GM18517 (cell line): ENCODE data around the gene SPINK9.

ENCODE experiments used
- ATAC-seq: cut with Tn5 transposase; IDR thresholded peaks from one replicate; pipeline ENCODE4 v1.9.1; 2021; ENCODE audit warnings: mild to moderate bottlenecking, moderate library complexity; ENCODE audit not compliant: unreplicated experiment

Gene SPINK9

DNA sequence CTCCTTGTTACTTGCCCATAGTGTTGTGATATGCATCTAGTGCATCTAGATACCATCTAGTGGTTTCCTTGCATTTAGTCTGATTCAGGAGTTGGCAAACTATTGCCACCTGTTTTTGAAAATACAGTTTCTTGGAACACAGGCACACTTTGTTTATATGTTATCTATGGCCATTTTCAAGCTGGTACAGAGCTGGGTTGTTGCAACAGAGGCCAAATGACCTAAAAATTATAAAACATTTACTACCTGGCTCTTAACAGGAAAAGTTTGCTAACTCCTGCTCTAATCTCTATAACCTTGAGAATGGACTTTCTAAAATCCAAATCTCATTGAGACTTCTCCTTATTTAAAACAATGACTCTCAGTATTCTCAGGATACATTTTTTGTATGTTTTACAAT, 29.0 kb downstream of the SPINK9 start:
- ATAC-seq = no peak

DNA sequence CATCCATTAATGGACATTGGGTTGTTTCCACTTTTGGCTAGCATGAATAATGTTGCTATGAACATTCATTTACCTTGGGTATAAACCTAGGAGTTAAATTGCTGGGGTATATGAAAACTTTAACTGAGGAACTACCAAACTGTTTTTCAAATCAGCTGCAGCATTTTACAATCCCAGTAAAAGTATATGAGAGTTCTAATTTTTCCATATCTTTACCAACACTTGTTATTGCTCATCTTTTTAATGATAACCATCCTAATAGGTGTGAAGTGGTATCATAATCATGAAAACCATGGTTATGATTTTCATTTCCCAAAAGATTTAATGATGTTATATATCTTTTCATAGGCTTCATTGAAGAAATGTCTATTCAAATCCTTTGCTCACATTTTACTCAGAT, 32.9 kb downstream of the SPINK9 start:
- no peak for ATAC-seq

DNA sequence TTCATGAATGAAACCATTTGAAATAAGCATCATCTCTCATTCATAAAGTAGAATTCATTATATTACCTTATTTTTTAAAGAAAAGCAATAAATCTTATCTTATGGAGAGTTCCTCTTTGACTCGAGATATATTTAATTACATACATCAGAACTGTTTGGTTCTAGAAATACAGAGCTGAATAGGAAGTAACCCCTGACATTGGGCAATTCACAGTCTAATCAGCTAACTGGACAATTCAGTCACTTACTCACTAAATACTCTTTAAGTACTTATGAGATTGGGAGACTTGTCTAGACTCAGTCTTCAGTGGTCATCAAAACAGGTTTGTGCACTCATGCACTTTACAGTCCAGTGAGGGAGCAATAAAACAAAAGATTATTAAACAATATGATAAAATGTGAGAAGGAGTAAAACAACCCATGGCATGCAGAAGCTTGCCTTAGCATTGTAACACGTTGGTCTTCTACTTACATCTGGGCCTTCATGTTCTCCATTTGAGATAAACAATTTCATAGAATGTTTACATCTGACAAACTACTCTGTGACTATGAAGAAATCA, 36.9 kb downstream of the SPINK9 start:
- no peak for ATAC-seq

DNA sequence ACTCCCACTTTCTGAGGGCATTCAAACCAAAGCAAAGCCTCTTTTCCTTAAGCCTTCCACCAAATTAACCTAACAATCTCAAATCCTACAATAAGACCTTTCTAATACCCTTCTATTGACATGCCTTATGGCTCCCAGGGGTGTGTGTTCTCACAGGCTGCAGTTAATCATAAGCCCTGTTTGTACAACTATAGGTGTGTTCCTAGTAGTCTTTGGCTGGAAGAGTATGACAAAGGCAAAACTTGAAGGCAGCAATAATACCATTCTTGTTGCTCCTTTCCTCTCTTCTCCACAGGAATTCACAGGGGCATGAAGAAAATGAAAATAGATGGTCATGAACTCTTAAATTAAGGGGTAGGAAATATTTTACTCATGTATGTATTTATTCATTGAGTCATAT, 37.5 kb downstream of the SPINK9 start:
- no peak for ATAC-seq

DNA sequence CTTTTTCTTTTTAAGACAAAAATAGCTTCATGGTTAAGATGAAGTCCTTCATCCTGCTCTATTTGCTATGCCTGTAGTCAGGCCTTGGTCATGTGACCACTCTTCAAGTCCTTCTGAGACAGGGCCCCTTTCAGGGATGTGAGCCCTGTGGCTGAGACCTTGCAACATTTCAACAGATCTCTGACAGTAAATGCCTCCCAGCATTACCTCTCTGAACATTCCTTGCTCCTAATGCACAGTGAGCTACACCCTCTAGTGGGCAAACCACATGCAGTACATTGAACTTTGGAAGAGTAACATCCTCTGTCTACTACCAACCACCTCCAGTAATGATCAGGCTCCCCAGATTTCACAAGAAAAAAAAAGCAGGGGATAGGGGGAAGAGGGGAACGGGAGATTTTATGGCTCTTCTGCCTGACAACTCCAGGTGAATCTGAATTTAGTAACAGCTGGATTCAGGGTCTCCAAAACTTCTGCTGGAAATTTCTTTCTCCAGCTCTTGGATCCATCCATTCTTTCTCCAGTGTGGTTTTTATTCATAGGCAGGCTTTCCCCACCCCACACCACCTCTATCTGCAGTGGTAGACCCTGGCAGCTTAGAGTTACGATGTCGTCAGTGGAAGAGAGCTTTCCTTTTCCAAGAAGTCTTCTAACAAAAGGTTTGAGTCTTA, 39.5 kb downstream of the SPINK9 start:
- ATAC-seq = peak; percentile 91

DNA sequence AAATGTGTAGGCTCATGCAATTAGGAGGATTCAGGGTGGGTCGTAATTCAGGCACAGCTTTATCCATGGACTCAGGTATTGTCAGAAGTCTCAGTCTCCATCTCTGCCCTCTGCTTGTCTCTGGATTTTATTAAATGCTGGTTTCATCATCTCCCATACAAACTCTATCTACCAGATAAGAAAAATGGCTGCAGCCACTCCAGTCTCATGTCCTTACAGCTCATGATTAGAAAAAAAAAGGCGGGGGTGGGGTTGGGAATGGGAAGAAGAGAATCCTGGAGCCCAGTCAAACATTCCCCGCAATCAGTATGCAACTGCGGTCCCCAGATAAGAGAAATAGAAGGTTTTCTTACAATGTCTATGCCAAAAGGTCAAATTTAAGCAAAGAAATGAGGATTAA, 40.8 kb downstream of the SPINK9 start:
- ATAC-seq = no peak

DNA sequence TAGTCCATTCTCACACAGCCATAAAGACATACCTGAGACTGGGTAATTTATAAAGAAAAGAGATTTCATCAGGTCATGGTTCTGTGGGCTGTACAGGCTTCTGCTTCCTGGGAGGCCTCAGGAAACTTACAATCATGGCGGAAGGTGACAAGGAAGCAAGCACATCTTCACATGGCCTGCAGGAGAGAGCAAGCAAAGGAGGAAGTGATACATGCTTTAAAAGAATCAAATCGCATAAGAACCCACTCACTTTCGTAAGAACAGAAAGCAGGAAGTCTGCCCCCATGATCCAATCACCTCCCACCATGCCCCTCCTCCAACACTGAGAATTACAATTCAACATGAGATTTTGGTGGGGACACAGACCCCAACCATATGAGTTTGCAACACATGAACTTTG, 43.3 kb downstream of the SPINK9 start:
- ATAC-seq = no peak

DNA sequence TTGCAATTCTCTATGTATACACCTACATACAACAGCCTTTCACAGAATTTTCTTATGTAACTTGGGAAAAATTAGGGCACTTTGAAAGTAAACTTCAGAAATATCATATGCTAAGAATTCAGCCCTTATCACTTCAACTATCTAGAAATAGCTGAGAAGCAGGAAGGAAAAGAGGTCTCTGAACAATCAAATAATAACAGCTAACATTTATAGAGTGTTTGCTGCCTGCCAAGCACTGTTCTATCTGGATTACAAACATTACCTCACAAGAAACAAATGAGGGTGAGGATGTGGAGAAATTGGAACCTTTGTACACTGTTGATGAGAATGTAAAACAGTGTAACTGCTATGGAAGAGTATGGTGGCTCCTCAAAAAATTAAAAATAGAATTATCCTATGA, 44.0 kb downstream of the SPINK9 start:
- ATAC-seq = no peak

DNA sequence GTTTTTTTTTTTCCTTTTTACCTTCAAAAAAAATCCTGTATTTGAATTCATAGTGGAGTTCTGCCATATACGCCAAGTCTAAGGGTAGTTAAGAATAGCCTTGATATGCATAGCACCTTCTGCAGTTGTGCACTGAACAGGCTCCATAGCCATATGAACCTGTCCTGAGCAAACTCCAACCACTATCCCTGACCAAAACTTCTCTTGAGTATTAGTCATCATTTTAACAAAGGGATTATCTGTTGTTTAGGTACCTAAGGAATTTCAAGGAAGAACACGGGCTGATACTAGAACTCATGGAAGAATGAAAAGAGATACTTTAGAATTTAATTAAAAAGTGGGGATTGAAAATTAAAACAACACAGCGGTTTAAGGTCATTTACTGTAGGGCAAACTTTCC, 46.5 kb downstream of the SPINK9 start:
- no peak for ATAC-seq

DNA sequence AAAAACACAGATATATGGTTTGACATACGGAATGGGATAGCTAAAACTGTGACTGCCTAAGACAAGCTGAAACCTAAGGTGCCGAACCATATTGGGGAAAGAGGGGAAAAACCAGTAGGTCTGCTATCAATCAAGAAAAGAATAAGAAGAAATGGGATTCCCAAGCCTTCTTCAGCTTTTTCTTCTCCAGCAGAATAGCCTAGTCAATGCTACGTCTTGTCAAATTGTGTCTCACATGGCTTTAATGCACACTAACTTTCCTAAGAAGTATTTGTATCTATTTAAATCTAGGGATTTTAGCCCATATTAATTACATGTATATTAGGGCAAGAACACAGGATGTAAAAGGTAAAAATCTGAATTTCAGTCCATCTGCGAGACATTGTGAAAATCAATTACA, 47.6 kb downstream of the SPINK9 start:
- ATAC-seq = no peak

DNA sequence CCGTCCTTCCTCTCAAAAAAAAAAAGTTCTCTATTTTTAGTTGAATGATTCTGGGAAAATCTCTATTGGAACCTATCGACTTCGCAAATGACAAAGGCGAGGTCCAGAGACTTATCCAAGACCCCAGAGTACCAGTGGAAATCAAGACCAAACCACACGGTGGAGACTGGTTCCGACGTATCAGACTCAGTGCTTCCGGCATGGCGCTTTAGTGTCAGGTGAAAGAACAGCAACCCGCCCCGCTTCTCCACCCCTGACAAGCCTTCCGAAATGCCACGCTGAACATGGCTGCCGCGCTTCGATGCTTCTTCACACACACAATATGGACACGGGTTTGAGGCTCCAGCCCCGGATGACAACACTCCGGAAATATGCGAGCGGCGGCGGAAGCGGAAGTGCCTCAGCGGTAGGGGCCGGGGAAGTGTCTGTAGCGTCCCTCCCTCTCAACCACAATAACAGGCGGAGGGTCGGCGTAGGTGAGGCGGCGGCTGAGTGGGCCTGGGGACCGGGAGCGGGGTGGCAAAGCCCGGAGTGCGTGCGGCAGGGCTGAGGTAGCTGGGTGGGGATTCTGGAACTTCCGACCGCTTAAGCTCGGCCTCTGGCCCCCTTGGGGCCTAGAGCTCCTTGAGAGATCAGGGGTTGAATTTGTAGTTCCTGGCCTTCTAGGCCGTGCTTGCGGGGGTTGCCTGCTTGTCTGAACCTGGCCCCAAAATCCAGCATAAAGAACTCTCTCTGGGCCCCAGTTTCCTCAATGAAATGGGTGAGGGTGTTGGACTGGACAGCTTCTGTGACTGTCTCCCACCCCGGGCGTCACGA, 48.4 kb downstream of the SPINK9 start, which contains the start of gene FBXO38:
FBXO38 (plus strand) TSS at position 395 of the 816 bp plus-strand sequence. CDS start 10,819 bp downstream, outside the sequence.
- peak; percentile 99 for ATAC-seq

DNA sequence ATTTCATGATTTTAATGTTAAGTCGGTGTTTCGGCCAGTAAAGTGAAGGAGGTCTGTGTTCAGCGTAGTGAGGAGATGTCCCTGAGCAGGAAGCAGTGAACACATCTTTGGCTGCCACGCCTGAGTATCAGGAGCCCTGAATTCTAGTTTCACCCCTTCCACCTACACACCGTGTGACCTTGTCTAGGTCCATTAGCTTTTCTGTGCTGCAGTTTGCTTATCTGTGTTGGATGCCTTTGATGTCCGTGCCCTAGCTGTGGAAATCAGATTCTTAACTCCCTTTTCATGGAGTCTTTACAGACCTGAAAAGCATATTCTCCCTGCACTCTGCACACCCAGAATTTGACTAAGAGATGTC, 49.0 kb downstream of the SPINK9 start:
- peak; percentile 19 for ATAC-seq

DNA sequence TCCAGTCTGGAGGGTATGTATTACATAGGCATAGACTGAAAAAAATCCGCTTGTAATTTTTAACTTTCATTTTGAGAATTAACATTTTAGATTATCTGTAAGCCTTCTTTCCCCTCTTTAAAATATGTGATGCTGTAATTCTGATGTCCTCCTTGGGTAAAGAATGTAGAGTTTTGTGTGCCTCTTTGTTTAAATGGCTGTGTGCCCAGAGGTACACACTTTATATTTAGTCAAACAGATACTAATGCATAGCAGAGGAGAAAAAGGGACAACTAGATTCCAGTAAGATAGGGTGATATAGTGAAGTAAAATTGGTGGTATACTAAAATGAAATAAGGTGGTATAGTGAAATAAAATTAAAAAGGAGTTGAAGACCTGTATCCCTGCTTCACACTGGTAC, 49.7 kb downstream of the SPINK9 start:
- ATAC-seq = no peak

DNA sequence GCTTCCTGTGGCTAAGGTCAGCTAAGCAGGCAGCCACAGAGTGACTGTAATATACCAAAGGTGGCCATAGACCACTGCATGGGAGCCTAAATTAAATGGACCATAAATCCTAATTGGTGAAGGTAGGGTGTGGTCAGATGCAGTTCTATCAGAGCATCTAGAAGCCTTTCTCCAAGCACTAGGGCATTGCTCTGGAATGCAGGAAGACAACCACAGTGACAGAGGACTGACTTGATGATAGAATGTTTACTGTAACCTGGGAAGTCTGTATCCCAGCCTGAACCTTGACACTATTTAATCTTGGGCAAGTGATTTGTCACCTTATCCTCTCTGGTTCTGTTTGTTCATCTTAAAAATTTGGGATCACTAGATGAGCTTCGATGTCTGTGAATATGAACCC, 50.7 kb downstream of the SPINK9 start:
- ATAC-seq = no peak

DNA sequence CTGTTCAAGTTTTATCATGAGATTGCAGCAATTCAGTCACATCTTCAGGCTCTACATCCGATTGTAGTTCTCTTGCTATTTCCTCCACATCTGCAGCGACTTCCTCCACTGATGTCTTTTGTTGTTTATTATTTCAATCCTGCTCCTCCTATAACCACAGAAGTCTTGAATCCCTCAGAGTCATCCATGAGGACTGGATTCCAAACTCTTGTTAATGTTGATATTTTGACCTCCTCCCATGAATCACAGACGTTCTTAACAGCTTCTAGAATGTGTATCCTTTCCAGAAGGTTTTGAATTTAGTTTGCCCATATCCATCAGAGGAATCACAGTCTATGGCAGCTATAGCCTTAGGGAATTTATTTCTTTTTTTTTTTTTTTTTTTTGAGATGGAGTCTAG, 52.0 kb downstream of the SPINK9 start:
- no peak for ATAC-seq

DNA sequence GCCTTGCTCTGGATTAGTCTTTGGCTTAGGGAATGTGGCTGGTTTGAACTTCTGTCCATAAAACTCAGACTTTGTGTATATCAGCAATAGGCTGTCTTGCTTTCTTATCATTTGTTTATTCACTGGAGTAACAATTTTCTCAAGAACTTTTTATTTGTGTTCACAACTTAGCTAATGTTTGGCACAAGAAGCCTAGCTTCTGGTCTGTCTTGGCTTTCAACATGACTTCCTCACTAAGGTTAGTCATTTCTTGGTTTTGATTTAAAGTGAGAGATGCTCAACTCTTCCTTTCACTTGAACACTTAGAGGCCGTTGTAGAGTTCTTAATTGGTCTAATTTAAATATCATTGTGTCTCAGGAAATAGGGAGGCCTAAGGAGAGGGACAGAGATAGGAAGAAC, 53.3 kb downstream of the SPINK9 start:
- ATAC-seq = no peak
